ENCODE data around the gene GPRC5C. TPM values are rescaled to one million over a fixed set of nuclear protein-coding genes. Genes with fewer than 3 reads are reported as not detected.

The GPRC5C gene
- total RNA-seq, 3 donors from 2014 or later (not counting 1 experiment from before 2014, with no cell fraction given): 0.26 to 0.60 (median 0.29) TPM

DNA sequence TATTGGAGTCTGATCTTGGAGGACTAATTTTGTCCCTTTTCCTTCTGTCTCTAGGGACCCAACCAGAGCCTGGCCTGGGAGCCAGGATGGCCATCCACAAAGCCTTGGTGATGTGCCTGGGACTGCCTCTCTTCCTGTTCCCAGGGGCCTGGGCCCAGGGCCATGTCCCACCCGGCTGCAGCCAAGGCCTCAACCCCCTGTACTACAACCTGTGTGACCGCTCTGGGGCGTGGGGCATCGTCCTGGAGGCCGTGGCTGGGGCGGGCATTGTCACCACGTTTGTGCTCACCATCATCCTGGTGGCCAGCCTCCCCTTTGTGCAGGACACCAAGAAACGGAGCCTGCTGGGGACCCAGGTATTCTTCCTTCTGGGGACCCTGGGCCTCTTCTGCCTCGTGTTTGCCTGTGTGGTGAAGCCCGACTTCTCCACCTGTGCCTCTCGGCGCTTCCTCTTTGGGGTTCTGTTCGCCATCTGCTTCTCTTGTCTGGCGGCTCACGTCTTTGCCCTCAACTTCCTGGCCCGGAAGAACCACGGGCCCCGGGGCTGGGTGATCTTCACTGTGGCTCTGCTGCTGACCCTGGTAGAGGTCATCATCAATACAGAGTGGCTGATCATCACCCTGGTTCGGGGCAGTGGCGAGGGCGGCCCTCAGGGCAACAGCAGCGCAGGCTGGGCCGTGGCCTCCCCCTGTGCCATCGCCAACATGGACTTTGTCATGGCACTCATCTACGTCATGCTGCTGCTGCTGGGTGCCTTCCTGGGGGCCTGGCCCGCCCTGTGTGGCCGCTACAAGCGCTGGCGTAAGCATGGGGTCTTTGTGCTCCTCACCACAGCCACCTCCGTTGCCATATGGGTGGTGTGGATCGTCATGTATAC, 8.0 kb downstream of the GPRC5C start:
- Histone ChIP-seq H3K36me3 (ENCODE audit: control insufficient read depth, insufficient read depth, low read length) (no peaks in the 10 kb centered on the region), H3K4me1 (ENCODE audit: control insufficient read depth, insufficient read depth, low read length) (peaks cover 32% of the 10 kb centered on the region), H3K27ac (ENCODE audit: low read length) (no peak overlapping the region), H3K4me3 (ENCODE audit: low read length) (no peak overlapping the region), H3K27me3 (ENCODE audit: control insufficient read depth, insufficient read depth, low read length) (no peaks in the 10 kb centered on the region), H3K9me3 (ENCODE audit: control insufficient read depth, insufficient read depth, low read length) (peaks cover 12% of the 10 kb centered on the region)
- Mint-ChIP-seq H3K27ac (no peak overlapping the region), H3K27me3 (ENCODE audit: low read depth in 2 of 2) (peaks cover 7 to 9% of the 10 kb centered on the region in 2 donors), H3K4me3 (no peak overlapping the region), H3K4me1 (peaks cover 13 to 17% of the 10 kb centered on the region in 2 donors), H3K36me3 (no peaks in the 10 kb centered on the region), H3K9me3 (peaks cover 0 to 3% of the 10 kb centered on the region in 2 donors)
- ATAC-seq (no peak), DNase-seq (no peak)
- TF ChIP-seq, protein P1, sequence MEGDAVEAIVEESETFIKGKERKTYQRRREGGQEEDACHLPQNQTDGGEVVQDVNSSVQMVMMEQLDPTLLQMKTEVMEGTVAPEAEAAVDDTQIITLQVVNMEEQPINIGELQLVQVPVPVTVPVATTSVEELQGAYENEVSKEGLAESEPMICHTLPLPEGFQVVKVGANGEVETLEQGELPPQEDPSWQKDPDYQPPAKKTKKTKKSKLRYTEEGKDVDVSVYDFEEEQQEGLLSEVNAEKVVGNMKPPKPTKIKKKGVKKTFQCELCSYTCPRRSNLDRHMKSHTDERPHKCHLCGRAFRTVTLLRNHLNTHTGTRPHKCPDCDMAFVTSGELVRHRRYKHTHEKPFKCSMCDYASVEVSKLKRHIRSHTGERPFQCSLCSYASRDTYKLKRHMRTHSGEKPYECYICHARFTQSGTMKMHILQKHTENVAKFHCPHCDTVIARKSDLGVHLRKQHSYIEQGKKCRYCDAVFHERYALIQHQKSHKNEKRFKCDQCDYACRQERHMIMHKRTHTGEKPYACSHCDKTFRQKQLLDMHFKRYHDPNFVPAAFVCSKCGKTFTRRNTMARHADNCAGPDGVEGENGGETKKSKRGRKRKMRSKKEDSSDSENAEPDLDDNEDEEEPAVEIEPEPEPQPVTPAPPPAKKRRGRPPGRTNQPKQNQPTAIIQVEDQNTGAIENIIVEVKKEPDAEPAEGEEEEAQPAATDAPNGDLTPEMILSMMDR (IDR thresholded peaks at IDR 0.05): no peak
- intact Hi-C loops (cut with micrococcal nuclease): no loop called here
- WGBS (ENCODE audit: insufficient coverage): 62% methylated on average over 31 of the region's 31 CpGs

DNA sequence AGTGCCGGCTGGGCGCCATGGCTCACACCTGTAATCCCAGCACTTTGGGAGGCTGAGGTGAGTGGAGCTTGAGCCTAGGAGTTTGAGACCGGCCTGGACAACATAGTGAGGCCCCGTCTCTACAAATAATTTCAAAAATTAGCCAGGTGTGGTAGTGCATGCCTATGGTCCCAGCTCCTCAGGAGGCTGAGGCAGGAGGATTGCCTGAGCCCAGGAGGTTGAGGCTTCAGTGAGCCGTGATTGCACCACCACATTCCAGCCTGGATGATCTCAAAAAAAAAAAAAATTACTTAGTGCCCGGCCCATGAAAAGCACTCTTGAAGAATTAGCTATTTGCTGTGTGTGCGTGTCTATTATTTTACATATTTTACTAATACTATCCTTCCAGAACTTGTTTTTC, 9.6 kb downstream of the GPRC5C start:
- Histone ChIP-seq H3K27ac (ENCODE audit: low read length) (no peak overlapping the region), H3K9me3 (ENCODE audit: control insufficient read depth, insufficient read depth, low read length) (peaks cover 12% of the 10 kb centered on the region), H3K4me1 (ENCODE audit: control insufficient read depth, insufficient read depth, low read length) (peaks cover 34% of the 10 kb centered on the region), H3K27me3 (ENCODE audit: control insufficient read depth, insufficient read depth, low read length) (no peaks in the 10 kb centered on the region), H3K4me3 (ENCODE audit: low read length) (no peak overlapping the region), H3K36me3 (ENCODE audit: control insufficient read depth, insufficient read depth, low read length) (no peaks in the 10 kb centered on the region)
- ATAC-seq (no peak), DNase-seq (no peak)
- TF ChIP-seq, protein P1 (IDR thresholded peaks at IDR 0.05): no peak
- H3K27me3 Mint-ChIP-seq (ENCODE audit: low read depth in 2 of 2): peaks cover 2 to 4% of the 10 kb centered on the region in 2 donors
- H3K4me1 Mint-ChIP-seq: peaks cover 13 to 17% of the 10 kb centered on the region in 2 donors
- intact Hi-C loops (cut with micrococcal nuclease): no loop called here
- H3K27ac Mint-ChIP-seq: no peak overlapping the region
- WGBS (ENCODE audit: insufficient coverage): 95% methylated on average over 6 of the region's 7 CpGs
- peaks cover 0 to 3% of the 10 kb centered on the region in 2 donors for H3K9me3 Mint-ChIP-seq
- no peak overlapping the region for H3K4me3 Mint-ChIP-seq
- no peaks in the 10 kb centered on the region for H3K36me3 Mint-ChIP-seq

DNA sequence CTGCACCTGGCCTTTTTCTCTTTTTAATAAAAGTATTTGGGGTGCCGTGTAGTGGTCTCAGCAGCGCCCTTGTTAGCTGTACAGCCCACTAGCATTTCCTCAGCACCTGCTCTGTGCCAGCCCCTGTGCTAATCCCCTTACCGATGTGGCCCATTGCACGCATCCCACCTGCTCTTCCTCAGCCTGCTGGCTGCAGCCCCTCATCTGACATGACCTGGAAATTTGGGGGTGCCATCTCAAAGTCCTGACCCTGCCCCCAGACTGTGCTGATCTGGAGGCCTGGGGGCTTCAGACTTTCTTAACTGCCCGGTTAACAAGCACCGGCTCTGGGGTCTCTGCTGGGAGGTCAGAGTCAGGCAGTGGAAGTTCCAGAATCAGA, 10.4 kb downstream of the GPRC5C start:
- peaks cover 12% of the 10 kb centered on the region for H3K9me3 ChIP-seq (ENCODE audit: control insufficient read depth, insufficient read depth, low read length)
- H3K4me3 Mint-ChIP-seq: no peak overlapping the region
- no peak for ATAC-seq
- peaks cover 39% of the 10 kb centered on the region for H3K4me1 ChIP-seq (ENCODE audit: control insufficient read depth, insufficient read depth, low read length)
- H3K36me3 Mint-ChIP-seq: no peaks in the 10 kb centered on the region
- TF ChIP-seq, protein P1 (IDR thresholded peaks at IDR 0.05): no peak
- no peak overlapping the region for H3K27ac ChIP-seq (ENCODE audit: low read length)
- peaks cover 0 to 6% of the 10 kb centered on the region in 2 donors for H3K27me3 Mint-ChIP-seq (ENCODE audit: low read depth in 2 of 2)
- peaks cover 0 to 3% of the 10 kb centered on the region in 2 donors for H3K9me3 Mint-ChIP-seq
- H3K27me3 ChIP-seq (ENCODE audit: control insufficient read depth, insufficient read depth, low read length): no peaks in the 10 kb centered on the region
- no peak for DNase-seq
- H3K4me3 ChIP-seq (ENCODE audit: low read length): no peak overlapping the region
- no peak overlapping the region for H3K27ac Mint-ChIP-seq
- intact Hi-C loops (cut with micrococcal nuclease): no loop called here
- WGBS (ENCODE audit: insufficient coverage): 76% methylated on average over 6 of the region's 6 CpGs
- no peaks in the 10 kb centered on the region for H3K36me3 ChIP-seq (ENCODE audit: control insufficient read depth, insufficient read depth, low read length)
- H3K4me1 Mint-ChIP-seq: peaks cover 13 to 22% of the 10 kb centered on the region in 2 donors
